Measurements from ENCODE around the gene SCYGR2. TPM values are rescaled to one million over a fixed set of nuclear protein-coding genes. Genes with fewer than 3 reads are reported as not detected.

Gene SCYGR2
- total RNA-seq, 1 experiment from 2014 or later: not detected

DNA sequence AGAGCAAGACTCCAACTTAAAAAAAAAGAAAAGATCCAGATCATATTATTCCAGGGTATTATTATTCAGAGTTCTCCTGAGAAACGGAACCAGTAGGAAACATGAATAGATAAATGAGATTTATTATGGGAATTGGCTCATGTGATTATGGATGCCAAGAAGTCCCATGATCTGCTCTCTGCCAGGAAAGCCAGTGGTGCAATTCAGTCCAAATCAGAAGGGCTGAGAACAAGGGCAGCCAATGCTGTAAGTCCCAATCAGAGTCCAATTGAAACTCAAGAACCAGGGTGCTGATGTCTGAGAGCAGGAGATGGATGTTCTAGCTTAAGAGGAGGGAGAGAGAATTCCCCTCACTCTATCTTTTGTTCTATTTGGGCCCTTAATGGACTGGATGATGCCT is 7.8 kb downstream of the SCYGR2 start:
- Histone ChIP-seq H2BK20ac (ENCODE audit: low read depth, low read length, poor library complexity, severe bottlenecking) (no peak overlapping the region), H2BK15ac (ENCODE audit: low read depth, low read length) (no peak overlapping the region), H3K27me3 (ENCODE audit: insufficient read depth, low read length) (no peaks in the 10 kb centered on the region), H2AFZ (ENCODE audit: low read length) (no peak overlapping the region), H4K91ac (ENCODE audit: insufficient read length, low read depth, low read length) (no peak overlapping the region), H2BK5ac (ENCODE audit: insufficient read length, low read length) (no peak overlapping the region), H3K79me1 (ENCODE audit: insufficient read depth, low read depth, low read length, poor library complexity, severe bottlenecking) (no peaks in the 10 kb centered on the region), H3K9ac (ENCODE audit: extremely low read depth, insufficient read length, low read length) (no peak overlapping the region), H3K4me2 (ENCODE audit: insufficient read depth, insufficient read length, low read length) (no peak overlapping the region), H3K4me1 (ENCODE audit: insufficient read depth, low read length) (no peaks in the 10 kb centered on the region), H2BK120ac (ENCODE audit: low read depth, low read length, poor library complexity, severe bottlenecking) (no peak overlapping the region), H4K5ac (ENCODE audit: insufficient read length, low read depth, low read length) (no peak overlapping the region), H3K18ac (ENCODE audit: insufficient read length, low read depth, low read length) (no peak overlapping the region), H3K23me2 (ENCODE audit: insufficient read length, low read depth, low read length, poor library complexity, severe bottlenecking) (no peaks in the 10 kb centered on the region), H3K23ac (ENCODE audit: insufficient read length, low read depth, low read length) (no peak overlapping the region), H4K8ac (replicated peaks; ENCODE audit: insufficient read length, low read depth, low read length) (no peak overlapping the region), H3K79me2 (ENCODE audit: insufficient read depth, low read length) (no peaks in the 10 kb centered on the region), H2BK12ac (ENCODE audit: insufficient read length, low read depth, low read length) (no peak overlapping the region), H4K20me1 (ENCODE audit: control insufficient read depth, insufficient read depth, insufficient read length) (no peaks in the 10 kb centered on the region), H2AK5ac (ENCODE audit: insufficient read length, low read length) (no peak overlapping the region), H3K14ac (ENCODE audit: insufficient read depth, low read length) (no peak overlapping the region), H3T11ph (ENCODE audit: low read length) (no peak overlapping the region), H3K56ac (ENCODE audit: insufficient read length, low read depth, low read length) (no peak overlapping the region), H3K27ac (ENCODE audit: insufficient read length, low read depth, low read length) (no peak overlapping the region), H3K4ac (ENCODE audit: low read depth, low read length) (no peak overlapping the region), H3K9me3 (ENCODE audit: control insufficient read depth, low read depth, low read length) (no peaks in the 10 kb centered on the region)
- WGBS (ENCODE audit: extremely low coverage, insufficient read length, low lambda C conversion rate): no CpG with 5 or more reads among the region's 1 CpG
- no peak overlapping the region for H3K4me3 Mint-ChIP-seq
- DNase-seq: no peak
- H3K9me3 Mint-ChIP-seq: no peaks in the 10 kb centered on the region
- H3K36me3 Mint-ChIP-seq (ENCODE audit: insufficient read depth in 1 of 3, low read depth in 3 of 3): no peaks in the 10 kb centered on the region; a peak in 1 of 7 replicates
- peaks cover 2% of the 10 kb centered on the region; the same call in 1 of the 2 replicates for H3K27me3 Mint-ChIP-seq (ENCODE audit: low read depth)
- H3K4me1 Mint-ChIP-seq: no peaks in the 10 kb centered on the region
- TF ChIP-seq, protein P1, sequence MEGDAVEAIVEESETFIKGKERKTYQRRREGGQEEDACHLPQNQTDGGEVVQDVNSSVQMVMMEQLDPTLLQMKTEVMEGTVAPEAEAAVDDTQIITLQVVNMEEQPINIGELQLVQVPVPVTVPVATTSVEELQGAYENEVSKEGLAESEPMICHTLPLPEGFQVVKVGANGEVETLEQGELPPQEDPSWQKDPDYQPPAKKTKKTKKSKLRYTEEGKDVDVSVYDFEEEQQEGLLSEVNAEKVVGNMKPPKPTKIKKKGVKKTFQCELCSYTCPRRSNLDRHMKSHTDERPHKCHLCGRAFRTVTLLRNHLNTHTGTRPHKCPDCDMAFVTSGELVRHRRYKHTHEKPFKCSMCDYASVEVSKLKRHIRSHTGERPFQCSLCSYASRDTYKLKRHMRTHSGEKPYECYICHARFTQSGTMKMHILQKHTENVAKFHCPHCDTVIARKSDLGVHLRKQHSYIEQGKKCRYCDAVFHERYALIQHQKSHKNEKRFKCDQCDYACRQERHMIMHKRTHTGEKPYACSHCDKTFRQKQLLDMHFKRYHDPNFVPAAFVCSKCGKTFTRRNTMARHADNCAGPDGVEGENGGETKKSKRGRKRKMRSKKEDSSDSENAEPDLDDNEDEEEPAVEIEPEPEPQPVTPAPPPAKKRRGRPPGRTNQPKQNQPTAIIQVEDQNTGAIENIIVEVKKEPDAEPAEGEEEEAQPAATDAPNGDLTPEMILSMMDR (conservative IDR thresholded peaks at IDR 0.05): no peak
- no peak overlapping the region; a peak in 1 of 7 replicates for H3K27ac Mint-ChIP-seq

Data from H9 (cell line).